Measurements from ENCODE around the gene SELENOV. TPM values are rescaled to one million over a fixed set of nuclear protein-coding genes. Genes with fewer than 3 reads are reported as not detected.

Gene SELENOV
- total and polyA plus RNA-seq, 2 experiments from 2014 or later, result 1.3 to 4.3 TPM

DNA sequence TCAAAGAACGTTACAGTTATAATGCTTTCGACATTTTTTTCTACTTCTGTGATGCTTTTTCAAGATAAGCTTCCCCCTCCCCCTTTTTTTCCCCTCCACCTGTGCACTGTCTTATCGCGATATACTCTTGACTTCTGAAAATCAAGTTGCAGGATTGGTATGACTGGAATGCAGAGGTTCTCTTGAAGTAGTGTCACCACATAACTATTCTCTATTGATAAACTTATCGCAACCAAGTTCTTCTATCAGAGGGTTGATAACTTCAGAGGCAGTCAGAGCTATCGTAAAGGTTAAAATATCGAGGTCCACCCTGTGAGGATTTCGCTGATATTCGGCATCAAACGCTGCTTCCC is 24.2 kb downstream of the SELENOV start:
- H3K9me3 ChIP-seq (ENCODE audit: low read depth), result no peaks in the 10 kb centered on the region
- peak overlapping the region; percentile 99 for H3K27ac ChIP-seq
- DNase-seq (ENCODE audit: low read depth in 1 of 2, low spot score in 1 of 2), result peak in 1 of 2 donors; percentile 54
- no peaks in the 10 kb centered on the region for H3K36me3 ChIP-seq
- H3K4me1 ChIP-seq (ENCODE audit: low read depth), result peaks cover 8% of the 10 kb centered on the region
- peak overlapping the region; percentile 90 for H3K4me3 ChIP-seq
- TF ChIP-seq, protein P1, sequence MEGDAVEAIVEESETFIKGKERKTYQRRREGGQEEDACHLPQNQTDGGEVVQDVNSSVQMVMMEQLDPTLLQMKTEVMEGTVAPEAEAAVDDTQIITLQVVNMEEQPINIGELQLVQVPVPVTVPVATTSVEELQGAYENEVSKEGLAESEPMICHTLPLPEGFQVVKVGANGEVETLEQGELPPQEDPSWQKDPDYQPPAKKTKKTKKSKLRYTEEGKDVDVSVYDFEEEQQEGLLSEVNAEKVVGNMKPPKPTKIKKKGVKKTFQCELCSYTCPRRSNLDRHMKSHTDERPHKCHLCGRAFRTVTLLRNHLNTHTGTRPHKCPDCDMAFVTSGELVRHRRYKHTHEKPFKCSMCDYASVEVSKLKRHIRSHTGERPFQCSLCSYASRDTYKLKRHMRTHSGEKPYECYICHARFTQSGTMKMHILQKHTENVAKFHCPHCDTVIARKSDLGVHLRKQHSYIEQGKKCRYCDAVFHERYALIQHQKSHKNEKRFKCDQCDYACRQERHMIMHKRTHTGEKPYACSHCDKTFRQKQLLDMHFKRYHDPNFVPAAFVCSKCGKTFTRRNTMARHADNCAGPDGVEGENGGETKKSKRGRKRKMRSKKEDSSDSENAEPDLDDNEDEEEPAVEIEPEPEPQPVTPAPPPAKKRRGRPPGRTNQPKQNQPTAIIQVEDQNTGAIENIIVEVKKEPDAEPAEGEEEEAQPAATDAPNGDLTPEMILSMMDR (IDR thresholded peaks at IDR 0.05; ENCODE audit: low read depth, low read length), result no peak
- no peaks in the 10 kb centered on the region for H3K27me3 ChIP-seq

GRCh38 chr19:39539518-39540332 is 24.8 kb downstream of the SELENOV start, which contains the start of gene EID2:
Gene EID2 (minus strand): TSS chr19:39540161. CDS start chr19:39540079, 82 bp downstream.
- peaks cover 8% of the 10 kb centered on the region for H3K4me1 ChIP-seq (ENCODE audit: low read depth)
- no peaks in the 10 kb centered on the region for H3K27me3 ChIP-seq
- peak; percentile 97 to 98 for DNase-seq (ENCODE audit: low read depth in 1 of 2, low spot score in 1 of 2)
- H3K27ac ChIP-seq, result peak within 1 kb of the TSS; percentile 99
- TF ChIP-seq, protein P1 (IDR thresholded peaks at IDR 0.05; ENCODE audit: low read depth, low read length), result peak; percentile 77
- H3K36me3 ChIP-seq, result no peaks in the 10 kb centered on the region
- peak within 1 kb of the TSS; percentile 90 for H3K4me3 ChIP-seq
- H3K9me3 ChIP-seq (ENCODE audit: low read depth), result no peaks in the 10 kb centered on the region

- no peak for DNase-seq (ENCODE audit: low read depth in 1 of 2, low spot score in 1 of 2)
- Histone ChIP-seq H3K27me3 (no peaks in the 10 kb centered on the region), H3K4me3 (peak overlapping the region; percentile 90), H3K36me3 (no peaks in the 10 kb centered on the region), H3K9me3 (ENCODE audit: low read depth) (no peaks in the 10 kb centered on the region), H3K27ac (no peak overlapping the region), H3K4me1 (ENCODE audit: low read depth) (peaks cover 8% of the 10 kb centered on the region)
- TF ChIP-seq, protein P1 (IDR thresholded peaks at IDR 0.05; ENCODE audit: low read depth, low read length), result no peak
These were observed 25.4 kb downstream of the SELENOV start for GRCh38 chr19:39540333-39540673.

DNA sequence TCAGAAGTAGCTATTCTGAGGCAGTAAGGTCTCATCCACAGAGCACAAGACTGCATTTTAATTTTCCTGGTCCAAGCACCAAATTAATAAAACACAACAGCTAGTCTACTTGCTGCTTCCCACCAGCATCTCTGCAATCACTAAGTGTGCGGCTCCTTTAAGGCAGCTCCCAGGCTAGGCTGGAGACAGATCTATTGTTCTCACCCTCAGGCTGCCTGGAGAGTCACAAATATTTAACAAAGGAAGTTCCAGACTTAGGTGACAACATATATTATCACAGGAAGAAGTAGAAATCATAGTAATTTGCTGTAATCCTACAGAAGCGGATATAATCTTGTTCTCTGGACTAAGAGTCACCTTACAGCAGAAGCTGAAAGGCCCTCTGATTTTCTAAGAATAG is 27.3 kb downstream of the SELENOV start:
- no peak overlapping the region for H3K4me3 ChIP-seq
- H3K36me3 ChIP-seq, result no peaks in the 10 kb centered on the region
- H3K9me3 ChIP-seq (ENCODE audit: low read depth), result no peaks in the 10 kb centered on the region
- peaks cover 8% of the 10 kb centered on the region for H3K4me1 ChIP-seq (ENCODE audit: low read depth)
- peak in 1 of 2 donors; percentile 15 for DNase-seq (ENCODE audit: low read depth in 1 of 2, low spot score in 1 of 2)
- H3K27ac ChIP-seq, result no peak overlapping the region
- H3K27me3 ChIP-seq, result no peaks in the 10 kb centered on the region
- TF ChIP-seq, protein P1 (IDR thresholded peaks at IDR 0.05; ENCODE audit: low read depth, low read length), result no peak

GRCh38 chr19:39543477-39543857 is 28.5 kb downstream of the SELENOV start:
- Histone ChIP-seq H3K36me3 (no peaks in the 10 kb centered on the region), H3K27ac (no peak overlapping the region), H3K4me1 (ENCODE audit: low read depth) (peaks cover 4% of the 10 kb centered on the region), H3K4me3 (no peak overlapping the region), H3K9me3 (ENCODE audit: low read depth) (no peaks in the 10 kb centered on the region), H3K27me3 (no peaks in the 10 kb centered on the region)
- TF ChIP-seq, protein P1 (IDR thresholded peaks at IDR 0.05; ENCODE audit: low read depth, low read length), result no peak
- DNase-seq (ENCODE audit: low read depth in 1 of 2, low spot score in 1 of 2), result no peak
